ENCODE data around the gene OR2G3. TPM values are rescaled to one million over a fixed set of nuclear protein-coding genes. Genes with fewer than 3 reads are reported as not detected.

The OR2G3 gene
- not detected in 2 replicates for total RNA-seq (2014; rRNA removed; shearing (Covaris generic))
- not detected in 2 replicates for polyA plus RNA-seq (2016; fragmentation: Nextera tagmentation; extraction: Ambion mirVana)
- long read RNA-seq: 0 reads

DNA sequence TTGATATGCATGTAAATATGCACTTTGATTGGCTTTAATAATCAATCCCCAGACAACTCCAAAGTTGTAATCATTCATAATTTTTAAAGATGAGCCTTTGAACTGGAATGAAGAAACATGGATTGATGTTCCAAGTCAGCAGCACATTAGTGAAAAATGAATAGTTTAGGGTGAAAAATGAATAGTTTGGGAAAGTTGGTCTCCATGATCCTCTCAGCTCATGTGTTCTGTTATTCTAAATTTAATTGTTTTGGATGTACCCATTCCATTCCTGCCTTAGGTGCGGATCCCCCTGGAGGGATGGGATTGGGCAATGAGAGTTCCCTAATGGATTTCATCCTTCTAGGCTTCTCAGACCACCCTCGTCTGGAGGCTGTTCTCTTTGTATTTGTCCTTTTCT is at the start of gene OR2G3:
Gene OR2G3 (plus strand): TSS at position 301 of the 400 bp plus-strand sequence. CDS start 0 bp downstream, at position 301.
- Histone ChIP-seq H3K79me2 (replicated peaks; ENCODE audit: insufficient read depth) (no peaks in the 10 kb centered on the region), H2AFZ (no peak within 1 kb of the TSS), H4K20me1 (replicated peaks; ENCODE audit: insufficient read depth) (no peaks in the 10 kb centered on the region), H3K27ac (ENCODE audit: low read depth) (no peak within 1 kb of the TSS), H3K4me1 (ENCODE audit: insufficient read depth) (no peaks in the 10 kb centered on the region), H3K4me2 (no peak within 1 kb of the TSS), H3F3A (replicated peaks; ENCODE audit: low read depth) (no peaks in the 10 kb centered on the region), H3K4me3 (no peak within 1 kb of the TSS), H3K9me2 (ENCODE audit: insufficient read depth) (no peaks in the 10 kb centered on the region), H3K27me3 (ENCODE audit: insufficient read depth) (no peaks in the 10 kb centered on the region), H3K36me3 (ENCODE audit: insufficient read depth) (no peaks in the 10 kb centered on the region)
- Mint-ChIP-seq H3K27ac (no peak within 1 kb of the TSS), H3K4me3 (no peak within 1 kb of the TSS), H3K9me3 (peaks cover 15% of the 10 kb centered on the region), H3K27me3 (ENCODE audit: insufficient read depth, low read depth, poor library complexity) (no peaks in the 10 kb centered on the region), H3K36me3 (ENCODE audit: low read depth) (no peaks in the 10 kb centered on the region), H3K4me1 (no peaks in the 10 kb centered on the region; the same call in 2 of the 3 replicates)
- DNase-seq (ENCODE audit: low spot score) (no peak), ATAC-seq (no peak)
- TF ChIP-seq, protein P1, sequence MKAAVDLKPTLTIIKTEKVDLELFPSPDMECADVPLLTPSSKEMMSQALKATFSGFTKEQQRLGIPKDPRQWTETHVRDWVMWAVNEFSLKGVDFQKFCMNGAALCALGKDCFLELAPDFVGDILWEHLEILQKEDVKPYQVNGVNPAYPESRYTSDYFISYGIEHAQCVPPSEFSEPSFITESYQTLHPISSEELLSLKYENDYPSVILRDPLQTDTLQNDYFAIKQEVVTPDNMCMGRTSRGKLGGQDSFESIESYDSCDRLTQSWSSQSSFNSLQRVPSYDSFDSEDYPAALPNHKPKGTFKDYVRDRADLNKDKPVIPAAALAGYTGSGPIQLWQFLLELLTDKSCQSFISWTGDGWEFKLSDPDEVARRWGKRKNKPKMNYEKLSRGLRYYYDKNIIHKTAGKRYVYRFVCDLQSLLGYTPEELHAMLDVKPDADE (IDR thresholded peaks at IDR 0.05): no peak
- TF ChIP-seq, protein P2, sequence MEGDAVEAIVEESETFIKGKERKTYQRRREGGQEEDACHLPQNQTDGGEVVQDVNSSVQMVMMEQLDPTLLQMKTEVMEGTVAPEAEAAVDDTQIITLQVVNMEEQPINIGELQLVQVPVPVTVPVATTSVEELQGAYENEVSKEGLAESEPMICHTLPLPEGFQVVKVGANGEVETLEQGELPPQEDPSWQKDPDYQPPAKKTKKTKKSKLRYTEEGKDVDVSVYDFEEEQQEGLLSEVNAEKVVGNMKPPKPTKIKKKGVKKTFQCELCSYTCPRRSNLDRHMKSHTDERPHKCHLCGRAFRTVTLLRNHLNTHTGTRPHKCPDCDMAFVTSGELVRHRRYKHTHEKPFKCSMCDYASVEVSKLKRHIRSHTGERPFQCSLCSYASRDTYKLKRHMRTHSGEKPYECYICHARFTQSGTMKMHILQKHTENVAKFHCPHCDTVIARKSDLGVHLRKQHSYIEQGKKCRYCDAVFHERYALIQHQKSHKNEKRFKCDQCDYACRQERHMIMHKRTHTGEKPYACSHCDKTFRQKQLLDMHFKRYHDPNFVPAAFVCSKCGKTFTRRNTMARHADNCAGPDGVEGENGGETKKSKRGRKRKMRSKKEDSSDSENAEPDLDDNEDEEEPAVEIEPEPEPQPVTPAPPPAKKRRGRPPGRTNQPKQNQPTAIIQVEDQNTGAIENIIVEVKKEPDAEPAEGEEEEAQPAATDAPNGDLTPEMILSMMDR (conservative IDR thresholded peaks at IDR 0.05; ENCODE audit: low read depth in 2 of 2): no peak
- no peak for TF ChIP-seq STAT1 (IDR thresholded peaks at IDR 0.05; ENCODE audit: unreplicated experiment)
- TF ChIP-seq, protein P3, sequence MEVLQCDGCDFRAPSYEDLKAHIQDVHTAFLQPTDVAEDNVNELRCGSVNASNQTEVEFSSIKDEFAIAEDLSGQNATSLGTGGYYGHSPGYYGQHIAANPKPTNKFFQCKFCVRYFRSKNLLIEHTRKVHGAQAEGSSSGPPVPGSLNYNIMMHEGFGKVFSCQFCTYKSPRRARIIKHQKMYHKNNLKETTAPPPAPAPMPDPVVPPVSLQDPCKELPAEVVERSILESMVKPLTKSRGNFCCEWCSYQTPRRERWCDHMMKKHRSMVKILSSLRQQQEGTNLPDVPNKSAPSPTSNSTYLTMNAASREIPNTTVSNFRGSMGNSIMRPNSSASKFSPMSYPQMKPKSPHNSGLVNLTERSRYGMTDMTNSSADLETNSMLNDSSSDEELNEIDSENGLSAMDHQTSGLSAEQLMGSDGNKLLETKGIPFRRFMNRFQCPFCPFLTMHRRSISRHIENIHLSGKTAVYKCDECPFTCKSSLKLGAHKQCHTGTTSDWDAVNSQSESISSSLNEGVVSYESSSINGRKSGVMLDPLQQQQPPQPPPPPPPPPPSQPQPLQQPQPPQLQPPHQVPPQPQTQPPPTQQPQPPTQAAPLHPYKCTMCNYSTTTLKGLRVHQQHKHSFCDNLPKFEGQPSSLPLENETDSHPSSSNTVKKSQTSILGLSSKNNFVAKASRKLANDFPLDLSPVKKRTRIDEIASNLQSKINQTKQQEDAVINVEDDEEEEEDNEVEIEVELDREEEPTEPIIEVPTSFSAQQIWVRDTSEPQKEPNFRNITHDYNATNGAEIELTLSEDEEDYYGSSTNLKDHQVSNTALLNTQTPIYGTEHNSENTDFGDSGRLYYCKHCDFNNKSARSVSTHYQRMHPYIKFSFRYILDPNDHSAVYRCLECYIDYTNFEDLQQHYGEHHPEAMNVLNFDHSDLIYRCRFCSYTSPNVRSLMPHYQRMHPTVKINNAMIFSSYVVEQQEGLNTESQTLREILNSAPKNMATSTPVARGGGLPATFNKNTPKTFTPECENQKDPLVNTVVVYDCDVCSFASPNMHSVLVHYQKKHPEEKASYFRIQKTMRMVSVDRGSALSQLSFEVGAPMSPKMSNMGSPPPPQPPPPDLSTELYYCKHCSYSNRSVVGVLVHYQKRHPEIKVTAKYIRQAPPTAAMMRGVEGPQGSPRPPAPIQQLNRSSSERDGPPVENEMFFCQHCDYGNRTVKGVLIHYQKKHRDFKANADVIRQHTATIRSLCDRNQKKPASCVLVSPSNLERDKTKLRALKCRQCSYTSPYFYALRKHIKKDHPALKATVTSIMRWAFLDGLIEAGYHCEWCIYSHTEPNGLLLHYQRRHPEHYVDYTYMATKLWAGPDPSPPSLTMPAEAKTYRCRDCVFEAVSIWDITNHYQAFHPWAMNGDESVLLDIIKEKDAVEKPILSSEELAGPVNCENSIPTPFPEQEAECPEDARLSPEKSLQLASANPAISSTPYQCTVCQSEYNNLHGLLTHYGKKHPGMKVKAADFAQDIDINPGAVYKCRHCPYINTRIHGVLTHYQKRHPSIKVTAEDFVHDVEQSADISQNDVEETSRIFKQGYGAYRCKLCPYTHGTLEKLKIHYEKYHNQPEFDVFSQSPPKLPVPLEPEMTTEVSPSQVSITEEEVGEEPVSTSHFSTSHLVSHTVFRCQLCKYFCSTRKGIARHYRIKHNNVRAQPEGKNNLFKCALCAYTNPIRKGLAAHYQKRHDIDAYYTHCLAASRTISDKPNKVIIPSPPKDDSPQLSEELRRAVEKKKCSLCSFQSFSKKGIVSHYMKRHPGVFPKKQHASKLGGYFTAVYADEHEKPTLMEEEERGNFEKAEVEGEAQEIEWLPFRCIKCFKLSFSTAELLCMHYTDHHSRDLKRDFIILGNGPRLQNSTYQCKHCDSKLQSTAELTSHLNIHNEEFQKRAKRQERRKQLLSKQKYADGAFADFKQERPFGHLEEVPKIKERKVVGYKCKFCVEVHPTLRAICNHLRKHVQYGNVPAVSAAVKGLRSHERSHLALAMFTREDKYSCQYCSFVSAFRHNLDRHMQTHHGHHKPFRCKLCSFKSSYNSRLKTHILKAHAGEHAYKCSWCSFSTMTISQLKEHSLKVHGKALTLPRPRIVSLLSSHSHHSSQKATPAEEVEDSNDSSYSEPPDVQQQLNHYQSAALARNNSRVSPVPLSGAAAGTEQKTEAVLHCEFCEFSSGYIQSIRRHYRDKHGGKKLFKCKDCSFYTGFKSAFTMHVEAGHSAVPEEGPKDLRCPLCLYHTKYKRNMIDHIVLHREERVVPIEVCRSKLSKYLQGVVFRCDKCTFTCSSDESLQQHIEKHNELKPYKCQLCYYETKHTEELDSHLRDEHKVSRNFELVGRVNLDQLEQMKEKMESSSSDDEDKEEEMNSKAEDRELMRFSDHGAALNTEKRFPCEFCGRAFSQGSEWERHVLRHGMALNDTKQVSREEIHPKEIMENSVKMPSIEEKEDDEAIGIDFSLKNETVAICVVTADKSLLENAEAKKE (CRISPR knock-in tag; IDR thresholded peaks at IDR 0.05): no peak
- TF ChIP-seq JUNB (IDR thresholded peaks at IDR 0.05; ENCODE audit: unreplicated experiment): no peak
- no peak for TF ChIP-seq POLR2AphosphoS5 (IDR thresholded peaks at IDR 0.05; ENCODE audit: low read depth)
- TF ChIP-seq ZNF114 (CRISPR knock-in tag; IDR thresholded peaks at IDR 0.05): no peak
- TF ChIP-seq EZH2 (IDR thresholded peaks at IDR 0.05; ENCODE audit: low read depth, unreplicated experiment): no peak
- TF ChIP-seq CREB1 (CRISPR knock-in tag; IDR thresholded peaks at IDR 0.05; ENCODE audit: low read depth): no peak
- no peak for TF ChIP-seq ZNF331 (CRISPR knock-in tag; IDR thresholded peaks at IDR 0.05; ENCODE audit: low read depth)

Measured in GM23338 (cell line).